Colon (tissue), 2 donors: Measurements from ENCODE around the gene FOXP1.
"Not testable (repeated sequence)": the region's sequence is repeated elsewhere in the genome, so short reads cannot be mapped to it uniquely, and the experiment has no call there.

Experiments
- FAIRE-seq: peaks from 2 replicates; lab custom pipeline; 2012; peaks lifted over from hg19 to GRCh38; lab: Jason Lieb, UNC
- donor health status: control.
- donor health status: control.

Gene FOXP1

GRCh38 chr3:71450162-71450561 is 133.4 kb downstream of the FOXP1 start:
- no peak for FAIRE-seq

GRCh38 chr3:71447803-71448202 is 135.7 kb downstream of the FOXP1 start:
- FAIRE-seq, result no peak

GRCh38 chr3:71447197-71447596 is 136.3 kb downstream of the FOXP1 start:
- FAIRE-seq, result no peak

GRCh38 chr3:71446734-71447133 is 136.8 kb downstream of the FOXP1 start:
- FAIRE-seq, result no peak

GRCh38 chr3:71446260-71446659 is 137.3 kb downstream of the FOXP1 start:
- no peak for FAIRE-seq

- FAIRE-seq, result no peak
These were observed 138.7 kb downstream of the FOXP1 start for GRCh38 chr3:71444861-71445259.

- no peak for FAIRE-seq
These were observed 139.3 kb downstream of the FOXP1 start for GRCh38 chr3:71444028-71444860.

- no peak for FAIRE-seq
These were observed 140.2 kb downstream of the FOXP1 start for GRCh38 chr3:71443332-71443731.

- no peak for FAIRE-seq
These were observed 140.9 kb downstream of the FOXP1 start for GRCh38 chr3:71442652-71443042.

- FAIRE-seq, result no peak
These were observed 141.4 kb downstream of the FOXP1 start for GRCh38 chr3:71441925-71442651.

- FAIRE-seq, result no peak
These were observed 142.2 kb downstream of the FOXP1 start for GRCh38 chr3:71441217-71441924.

- no peak for FAIRE-seq
These were observed 144.6 kb downstream of the FOXP1 start for GRCh38 chr3:71438904-71439303.

GRCh38 chr3:71438071-71438685 is 145.3 kb downstream of the FOXP1 start:
- FAIRE-seq, result no peak

GRCh38 chr3:71436337-71436736 is 147.2 kb downstream of the FOXP1 start:
- FAIRE-seq, result no peak

- not testable (repeated sequence) for FAIRE-seq
These were observed 147.7 kb downstream of the FOXP1 start for GRCh38 chr3:71435836-71436235.

- FAIRE-seq, result no peak
These were observed 149.9 kb downstream of the FOXP1 start for GRCh38 chr3:71433631-71434030.

- FAIRE-seq, result no peak
These were observed 151.2 kb downstream of the FOXP1 start for GRCh38 chr3:71432044-71432975.

- no peak for FAIRE-seq
These were observed 152.5 kb downstream of the FOXP1 start for GRCh38 chr3:71430941-71431552.

GRCh38 chr3:71429597-71429988 is 153.9 kb downstream of the FOXP1 start:
- no peak for FAIRE-seq

- no peak for FAIRE-seq
These were observed 154.5 kb downstream of the FOXP1 start for GRCh38 chr3:71428841-71429596.
